Activated CD8-positive, alpha-beta memory T cell treated with anti-CD3 and anti-CD28 coated beads for 36 hours (primary cell): ENCODE measurements around the gene ARHGAP33. TPM values are rescaled to one million over a fixed set of nuclear protein-coding genes. Genes with fewer than 3 reads are reported as not detected.

Source experiments
- CTCF ChIA-PET: fragments of 350-600 bp; sonication (Branson Sonifier 250); formaldehyde crosslinking; loops from one replicate; lab custom pipeline; 2021; ENCODE audit warnings: antibody characterized with exemption; lab: Charles Lee
- POLR2A ChIA-PET: fragments of 350-600 bp; sonication (Branson Sonifier 250); formaldehyde crosslinking; loops from one replicate; lab custom pipeline; 2021; ENCODE audit warnings: antibody characterized with exemption; lab: Charles Lee
- total RNA-seq, 2 experiments: library from RNA; stranded (reverse); gene quantifications; one replicate each; pipeline ENCODE4 v1.2.3, GENCODE V29; 2021

ARHGAP33 gene
- total RNA-seq, 2 experiments from 2014 or later: 12.0 to 16.5 TPM

- POLR2A ChIA-PET: interaction anchor here (0.6 to 0.9 kb wide), 5 partner anchors 9 to 136 kb away, joined by 3 to 13 read pairs (median 4); partner anchors contain the start of gene HSPB6
- CTCF ChIA-PET: interaction anchor here (0.5 to 2.2 kb wide), 7 partner anchors 10 to 183 kb away, joined by 3 to 9 read pairs (median 4); partner anchors contain the start of genes PMIS2 and PROSER3
These were observed 27.0 kb upstream of the ARHGAP33 start, which contains the start of gene LIN37 for GRCh38 chr19:35748106-35749020. Gene LIN37, plus strand, starts transcription at chr19:35748576. Its CDS starts 149 bp downstream, at chr19:35748725.

GRCh38 chr19:35750167-35750566, 25.2 kb upstream of the ARHGAP33 start:
- ChIA-PET POLR2A (no interaction called here), CTCF (no interaction called here)

- ChIA-PET CTCF (no interaction called here), POLR2A (interaction anchor here (1.1 kb wide), 1 partner anchor 242 kb away, joined by 3 read pairs; no protein-coding TSS in a partner anchor)
These were observed 23.3 kb upstream of the ARHGAP33 start for GRCh38 chr19:35751839-35752745.

- CTCF ChIA-PET: no interaction called here
- POLR2A ChIA-PET: no interaction called here
These were observed 22.5 kb upstream of the ARHGAP33 start for GRCh38 chr19:35752746-35753350.

- CTCF ChIA-PET: no interaction called here
- POLR2A ChIA-PET: interaction anchor here (0.6 kb wide), 2 partner anchors 8 to 19 kb away, joined by 3 read pairs; no protein-coding TSS in a partner anchor
These were observed 21.6 kb upstream of the ARHGAP33 start for GRCh38 chr19:35753634-35754369.

GRCh38 chr19:35754370-35755130, 20.8 kb upstream of the ARHGAP33 start:
- CTCF ChIA-PET: no interaction called here
- POLR2A ChIA-PET: interaction anchor here (0.6 kb wide), 2 partner anchors 8 to 20 kb away, joined by 3 read pairs; no protein-coding TSS in a partner anchor

GRCh38 chr19:35755131-35755549, 20.2 kb upstream of the ARHGAP33 start:
- CTCF ChIA-PET: no interaction called here
- POLR2A ChIA-PET: no interaction called here

- ChIA-PET POLR2A (interaction anchor here (1.0 kb wide), 1 partner anchor 54 kb away, joined by 3 read pairs; no protein-coding TSS in a partner anchor), CTCF (no interaction called here)
These were observed 19.6 kb upstream of the ARHGAP33 start for GRCh38 chr19:35755550-35756376.

- CTCF ChIA-PET: interaction anchor here (0.9 kb wide), 1 partner anchor 63 kb away, joined by 3 read pairs; no protein-coding TSS in a partner anchor
- POLR2A ChIA-PET: interaction anchor here (0.7 to 1.0 kb wide), 4 partner anchors 8 to 54 kb away, joined by 3 to 4 read pairs (median 3); partner anchors contain the start of genes IGFLR1 and LIN37
These were observed 18.8 kb upstream of the ARHGAP33 start, which contains the start of gene HSPB6 for GRCh38 chr19:35756377-35757230. Gene HSPB6, minus strand, starts transcription at chr19:35757029. Its CDS starts 21 bp downstream, at chr19:35757008.

- CTCF ChIA-PET: interaction anchor here (0.9 to 1.2 kb wide), 2 partner anchors 9 to 62 kb away, joined by 3 read pairs; partner anchors contain the start of gene LIN37
- POLR2A ChIA-PET: interaction anchor here (0.7 to 0.9 kb wide), 4 partner anchors 9 to 55 kb away, joined by 3 to 6 read pairs (median 4); partner anchors contain the start of genes IGFLR1 and LIN37
These were observed 18.1 kb upstream of the ARHGAP33 start for GRCh38 chr19:35757231-35757748.

GRCh38 chr19:35757749-35758608, 17.4 kb upstream of the ARHGAP33 start, which contains the start of gene PROSER3:
Gene PROSER3, plus strand, starts transcription at chr19:35758176. Its CDS starts 40 bp downstream, at chr19:35758216.
- ChIA-PET CTCF (interaction anchor here (0.9 to 1.2 kb wide), 2 partner anchors 10 to 61 kb away, joined by 3 read pairs; partner anchors contain the start of gene LIN37), POLR2A (interaction anchor here (0.6 to 0.9 kb wide), 5 partner anchors 10 to 56 kb away, joined by 3 to 6 read pairs (median 4); partner anchors contain the start of genes IGFLR1 and LIN37)

- POLR2A ChIA-PET: no interaction called here
- CTCF ChIA-PET: no interaction called here
These were observed 15.7 kb upstream of the ARHGAP33 start for GRCh38 chr19:35759697-35760096.

- ChIA-PET CTCF (no interaction called here), POLR2A (no interaction called here)
These were observed 14.5 kb upstream of the ARHGAP33 start for GRCh38 chr19:35760711-35761349.
